Esophagus muscularis mucosa (tissue), 4 donors: ENCODE data around the gene NUP93. TPM values are rescaled to one million over a fixed set of nuclear protein-coding genes. Genes with fewer than 3 reads are reported as not detected.
A peak's percentile ranks its signal among the peaks of the same experiment; 100 is the strongest.

Source experiments
- DNase-seq: peaks from one replicate; pipeline ENCODE4 v3.0.0-alpha.2; 2017; ENCODE audit errors: extremely low spot score
- H3K27ac ChIP-seq, 4 donors: fragments of 200-600 bp; sonication (generic); replicated peaks in 1 of 4; 1 replicate in 3 of 4; 2 replicates in 1 of 4; pipeline ENCODE4 v1.5.1; 2016 to 2019; ENCODE audit warnings: mild to moderate bottlenecking in 1 of 4
- H3K27me3 ChIP-seq, 4 donors: fragments of 200-600 bp; sonication (generic); one replicate each; pipeline versions ENCODE4 v1.5.1 to v1.6.0; 2016 to 2019
- H3K36me3 ChIP-seq, 4 donors: fragments of 200-600 bp; sonication (generic); one replicate each; pipeline ENCODE4 v1.5.1; 2016 to 2019
- H3K4me1 ChIP-seq, 4 donors: fragments of 200-600 bp; sonication (generic); one replicate each; pipeline ENCODE4 v1.5.1; 2016 to 2019
- H3K4me3 ChIP-seq, 4 donors: fragments of 200-600 bp; sonication (generic); 1 replicate in 2 of 4; 2 replicates in 2 of 4; pipeline ENCODE4 v1.5.1; 2016 to 2019; ENCODE audit warnings: mild to moderate bottlenecking in 4 of 4, moderate library complexity in 1 of 4
- H3K9me3 ChIP-seq, 4 donors: fragments of 200-600 bp; sonication (generic); 1 replicate in 3 of 4; 2 replicates in 1 of 4; pipeline ENCODE4 v1.5.1; 2016 to 2019
- EP300 ChIP-seq: sonication (generic); formaldehyde crosslinking; IDR thresholded peaks from one replicate; pipeline ENCODE4 v1.6.1; 2017; ENCODE audit warnings: antibody characterized with exemption
- POLR2A ChIP-seq: fragments of 450-650 bp; IDR thresholded peaks from one replicate; pipeline ENCODE4 v1.6.1; 2017; ENCODE audit warnings: antibody characterized with exemption, moderate library complexity, mild to moderate bottlenecking, low read depth
- POLR2AphosphoS5 ChIP-seq, 2 donors: sonication (generic); formaldehyde crosslinking; IDR thresholded peaks; one replicate each; pipeline ENCODE4 v1.6.1; 2017; ENCODE audit warnings: antibody characterized with exemption in 2 of 2
- WGBS: methylation state at CpG from one replicate; pipeline ENCODE4 v1.1.5; 2018; 5-methylcytosine and 5-hydroxymethylcytosine counted together
- intact Hi-C: fragments of 100-400 bp; cut with DNase I; formaldehyde crosslinking; loops from one replicate; pipeline ENCODE4 v1.15.1; 2023
- total RNA-seq, 4 donors: library from RNA; depleted of rRNA; stranded (reverse); fragments of >200 nt; gene quantifications; one replicate each; pipeline versions ENCODE4 v1.1.0 to v1.2.1, GENCODE V29; 2016
- TF ChIP-seq, protein P1 (sequence below), 3 experiments: fragments of 200-600 bp in 2 of 3; fragments of 450-650 bp in 1 of 3; sonication (generic) in 2 of 3; IDR thresholded peaks; one replicate each; pipeline ENCODE4 v1.5.1; 2017 to 2019; ENCODE audit warnings: antibody characterized with exemption in 3 of 3, mild to moderate bottlenecking in 2 of 3, moderate library complexity in 1 of 3

NUP93 gene
- total RNA-seq, 4 donors from 2014 or later: 34.0 to 47.5 (median 36.5) TPM

DNA sequence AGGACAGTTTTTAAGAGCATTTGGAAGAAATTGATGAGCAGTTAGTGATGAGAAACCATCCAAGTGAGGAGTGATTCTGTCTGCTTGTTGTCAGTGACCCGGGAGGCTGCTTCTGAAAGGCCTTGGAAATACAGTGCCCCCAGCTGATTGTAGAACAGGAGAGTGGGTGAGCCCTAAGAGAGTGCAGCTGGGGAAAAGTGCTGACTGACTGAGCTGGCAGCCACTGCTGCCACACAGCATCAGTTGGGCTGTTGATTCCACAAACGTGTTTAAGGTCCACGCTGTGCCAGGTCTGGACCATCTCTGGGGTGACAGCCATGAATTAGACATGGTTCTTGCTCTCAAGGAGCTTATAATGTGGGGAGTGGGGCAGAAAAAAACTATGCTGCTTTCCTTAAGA, 18.9 kb downstream of the NUP93 start:
- H3K36me3 ChIP-seq: no peaks in the 10 kb centered on the region
- DNase-seq: no peak
- H3K27ac ChIP-seq: peak overlapping the region in 3 of 4 donors; percentile 39 to 47 (median 41)
- no peaks in the 10 kb centered on the region for H3K27me3 ChIP-seq
- H3K4me1 ChIP-seq: peaks cover 37 to 73% (median 61%) of the 10 kb centered on the region in 4 donors
- TF ChIP-seq POLR2AphosphoS5 (IDR thresholded peaks at IDR 0.05) (no peak), POLR2A (no peak), EP300 (no peak)
- TF ChIP-seq, protein P1, sequence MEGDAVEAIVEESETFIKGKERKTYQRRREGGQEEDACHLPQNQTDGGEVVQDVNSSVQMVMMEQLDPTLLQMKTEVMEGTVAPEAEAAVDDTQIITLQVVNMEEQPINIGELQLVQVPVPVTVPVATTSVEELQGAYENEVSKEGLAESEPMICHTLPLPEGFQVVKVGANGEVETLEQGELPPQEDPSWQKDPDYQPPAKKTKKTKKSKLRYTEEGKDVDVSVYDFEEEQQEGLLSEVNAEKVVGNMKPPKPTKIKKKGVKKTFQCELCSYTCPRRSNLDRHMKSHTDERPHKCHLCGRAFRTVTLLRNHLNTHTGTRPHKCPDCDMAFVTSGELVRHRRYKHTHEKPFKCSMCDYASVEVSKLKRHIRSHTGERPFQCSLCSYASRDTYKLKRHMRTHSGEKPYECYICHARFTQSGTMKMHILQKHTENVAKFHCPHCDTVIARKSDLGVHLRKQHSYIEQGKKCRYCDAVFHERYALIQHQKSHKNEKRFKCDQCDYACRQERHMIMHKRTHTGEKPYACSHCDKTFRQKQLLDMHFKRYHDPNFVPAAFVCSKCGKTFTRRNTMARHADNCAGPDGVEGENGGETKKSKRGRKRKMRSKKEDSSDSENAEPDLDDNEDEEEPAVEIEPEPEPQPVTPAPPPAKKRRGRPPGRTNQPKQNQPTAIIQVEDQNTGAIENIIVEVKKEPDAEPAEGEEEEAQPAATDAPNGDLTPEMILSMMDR (IDR thresholded peaks at IDR 0.05): no peak
- no peak overlapping the region for H3K4me3 ChIP-seq
- intact Hi-C loops: loop anchor here (10.0 kb wide), 1 partner anchor 186 kb away; the partner anchor contains the start of gene HERPUD1
- no peaks in the 10 kb centered on the region for H3K9me3 ChIP-seq
- 60% methylated on average over 3 of the region's 3 CpGs for WGBS

DNA sequence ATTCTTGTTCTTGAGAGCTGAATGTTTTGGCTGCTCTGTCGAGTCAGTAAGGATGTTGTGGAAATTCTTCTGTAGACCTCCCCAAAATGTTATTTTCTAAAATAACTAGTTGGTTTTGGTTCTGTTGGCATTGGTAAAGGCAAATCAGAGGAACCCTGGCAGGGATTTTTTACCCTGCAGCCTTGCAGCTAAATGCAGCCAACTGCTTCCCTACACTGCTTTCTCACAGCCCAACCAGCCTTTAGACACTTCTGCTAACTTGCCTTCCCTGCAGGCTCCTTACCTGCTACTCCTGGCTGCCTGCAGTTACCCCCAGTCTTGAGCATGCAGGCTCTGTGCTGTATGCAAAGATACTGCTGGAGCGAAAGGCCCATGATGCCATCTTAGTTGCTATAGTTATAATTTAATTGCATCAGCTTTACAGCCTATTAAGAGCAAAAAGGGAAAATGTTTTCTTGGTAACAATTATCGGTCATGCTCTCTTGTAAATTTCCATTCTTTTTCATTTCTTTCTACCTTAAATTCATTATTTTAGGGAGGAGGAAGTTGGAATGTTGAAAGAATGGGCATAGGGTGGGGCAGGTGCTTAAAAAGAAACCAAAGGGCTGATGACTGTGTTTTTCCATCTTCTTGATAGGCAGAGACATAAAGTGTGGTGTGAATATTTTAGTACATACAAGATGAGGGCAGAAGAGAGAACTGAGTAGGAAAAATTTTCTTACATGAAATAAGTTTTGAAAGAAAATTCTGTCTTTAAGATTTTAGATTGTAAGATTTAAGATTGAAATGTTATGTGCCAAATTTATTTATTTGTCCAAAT, 20.0 kb downstream of the NUP93 start:
- Histone ChIP-seq H3K27me3 (no peaks in the 10 kb centered on the region), H3K4me1 (peaks cover 29 to 69% (median 54%) of the 10 kb centered on the region in 4 donors), H3K27ac (peak overlapping the region; percentile 16 to 42 (median 34)), H3K9me3 (no peaks in the 10 kb centered on the region), H3K4me3 (no peak overlapping the region), H3K36me3 (no peaks in the 10 kb centered on the region)
- TF ChIP-seq EP300: no peak
- TF ChIP-seq POLR2AphosphoS5 (IDR thresholded peaks at IDR 0.05): no peak
- no peak for TF ChIP-seq POLR2A
- TF ChIP-seq, protein P1 (IDR thresholded peaks at IDR 0.05): no peak
- WGBS: 76% methylated on average over 3 of the region's 3 CpGs
- no peak for DNase-seq
- intact Hi-C loops: loop anchor here (10.0 kb wide), 1 partner anchor 185 kb away; the partner anchor contains the start of gene HERPUD1

DNA sequence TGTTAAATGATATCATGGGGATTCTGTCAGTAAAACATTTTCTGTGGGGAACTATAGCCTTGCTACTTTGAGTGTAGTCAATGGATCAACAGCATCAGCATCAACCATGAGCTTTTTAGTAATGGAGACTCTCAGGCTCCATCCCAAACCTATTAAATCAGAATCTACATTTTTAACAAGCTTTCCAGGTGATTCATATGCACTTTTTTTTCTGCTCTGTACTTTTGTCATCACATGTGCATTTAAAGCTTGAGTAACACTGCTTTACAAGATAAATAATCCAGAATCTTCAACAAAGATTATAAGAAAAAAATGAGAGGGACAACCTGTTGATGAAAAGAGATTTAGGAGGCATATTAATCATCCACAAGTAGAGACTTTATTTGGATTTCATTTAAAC, 23.5 kb downstream of the NUP93 start:
- Histone ChIP-seq H3K36me3 (no peaks in the 10 kb centered on the region), H3K4me3 (no peak overlapping the region), H3K27me3 (no peaks in the 10 kb centered on the region), H3K4me1 (peaks cover 6 to 40% (median 25%) of the 10 kb centered on the region in 4 donors), H3K9me3 (no peaks in the 10 kb centered on the region), H3K27ac (peak overlapping the region in 1 of 4 donors; percentile 18)
- intact Hi-C loops: no loop called here
- peak in 1 of 2 donors; percentile 39 for TF ChIP-seq POLR2AphosphoS5 (IDR thresholded peaks at IDR 0.05)
- TF ChIP-seq EP300: no peak
- DNase-seq: no peak

DNA sequence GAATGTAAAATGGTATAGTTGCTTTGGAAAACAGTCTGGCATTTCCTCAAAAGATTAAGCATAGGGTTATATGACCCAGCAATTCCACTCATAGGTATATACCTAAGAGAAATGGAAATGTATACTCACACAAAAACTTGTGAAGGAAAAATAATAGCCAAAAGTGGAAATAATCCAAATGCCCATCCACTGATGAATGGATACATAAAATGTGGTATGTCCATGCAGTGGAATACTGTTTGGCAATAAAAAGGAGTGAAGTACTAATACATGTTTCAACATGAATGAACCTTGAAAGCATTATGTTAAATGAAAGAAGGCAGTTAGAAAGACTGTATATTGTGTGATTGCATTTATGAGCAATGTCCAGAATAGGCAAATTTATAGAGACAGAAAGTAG, 25.1 kb downstream of the NUP93 start:
- Histone ChIP-seq H3K27me3 (no peaks in the 10 kb centered on the region), H3K4me1 (peaks cover 8 to 35% (median 20%) of the 10 kb centered on the region in 4 donors), H3K36me3 (peaks cover 0 to 2% (median under 1%) of the 10 kb centered on the region in 4 donors), H3K27ac (no peak overlapping the region), H3K9me3 (no peaks in the 10 kb centered on the region), H3K4me3 (no peak overlapping the region)
- TF ChIP-seq, protein P1 (IDR thresholded peaks at IDR 0.05): no peak
- TF ChIP-seq POLR2AphosphoS5 (IDR thresholded peaks at IDR 0.05) (no peak), POLR2A (no peak), EP300 (no peak)
- no peak for DNase-seq
- intact Hi-C loops: no loop called here

DNA sequence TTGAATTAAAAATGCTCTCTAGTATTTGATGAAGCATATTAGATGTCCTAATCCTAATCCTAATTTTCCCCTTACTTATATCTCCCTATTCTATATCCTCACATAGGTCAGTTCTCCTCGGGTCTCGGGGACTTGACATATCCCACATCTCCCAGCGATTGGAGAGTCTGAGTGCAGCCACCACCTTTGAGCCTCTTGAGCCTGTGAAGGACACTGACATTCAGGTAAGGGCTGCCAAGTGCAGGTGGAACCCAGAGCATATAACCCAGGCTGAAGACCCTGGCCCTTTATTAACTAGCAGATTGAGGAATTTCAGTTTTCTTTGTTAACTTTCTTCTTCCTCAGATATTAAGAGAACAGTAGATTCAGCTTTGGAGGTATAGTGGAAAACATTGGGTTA, 28.5 kb downstream of the NUP93 start:
- Histone ChIP-seq H3K4me1 (peaks cover 8 to 20% (median 14%) of the 10 kb centered on the region in 4 donors), H3K27me3 (no peaks in the 10 kb centered on the region), H3K4me3 (no peak overlapping the region), H3K9me3 (no peaks in the 10 kb centered on the region), H3K27ac (peak overlapping the region; percentile 17 to 45 (median 42)), H3K36me3 (peaks cover 0 to 17% (median 8%) of the 10 kb centered on the region in 4 donors)
- DNase-seq: no peak
- TF ChIP-seq EP300 (no peak), POLR2AphosphoS5 (IDR thresholded peaks at IDR 0.05) (no peak), POLR2A (no peak)
- TF ChIP-seq, protein P1 (IDR thresholded peaks at IDR 0.05): no peak
- intact Hi-C loops: no loop called here
- 89% methylated on average over 3 of the region's 3 CpGs for WGBS
